Gastrocnemius medialis (tissue), 4 donors: Measurements from ENCODE around the gene ATL1.

Source experiments
- POLR2A ChIP-seq, 2 donors: fragments of 450-650 bp; IDR thresholded peaks; one replicate each; pipeline ENCODE4 v1.6.1; 2017; ENCODE audit warnings: antibody characterized with exemption in 2 of 2, mild to moderate bottlenecking in 2 of 2, moderate library complexity in 2 of 2
- TF ChIP-seq, protein P1 (sequence below), 5 experiments: fragments of 450-650 bp in 3 of 5; fragments of 200-600 bp in 2 of 5; sonication (generic) in 2 of 5; IDR thresholded peaks in 4 of 5; conservative IDR thresholded peaks in 1 of 5; 1 replicate in 4 of 5; 2 replicates in 1 of 5; pipeline ENCODE4 v1.5.1; 2016 to 2019; ENCODE audit warnings: antibody characterized with exemption in 5 of 5, mild to moderate bottlenecking in 3 of 5, moderate library complexity in 3 of 5

DNA sequence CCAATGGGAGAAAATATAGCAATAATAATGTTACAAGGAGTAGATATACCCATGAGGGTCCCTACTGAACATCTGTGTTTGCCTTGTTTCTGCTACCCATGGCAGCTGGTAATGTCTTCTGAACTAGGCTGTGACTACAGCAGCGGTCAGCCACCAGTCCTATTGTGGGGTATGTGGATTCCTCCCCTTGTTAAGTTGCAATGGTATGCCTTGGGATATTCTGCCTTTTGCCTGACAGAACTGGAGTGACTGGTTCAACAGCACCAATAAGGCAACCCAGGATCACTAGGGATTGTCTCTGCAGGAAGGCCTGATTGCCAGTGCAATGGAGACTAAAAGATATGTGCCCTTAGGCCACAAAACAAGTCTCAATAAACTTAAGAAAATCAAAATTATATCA is 9.7 kb upstream of the ATL1 start:
- TF ChIP-seq, protein P1, sequence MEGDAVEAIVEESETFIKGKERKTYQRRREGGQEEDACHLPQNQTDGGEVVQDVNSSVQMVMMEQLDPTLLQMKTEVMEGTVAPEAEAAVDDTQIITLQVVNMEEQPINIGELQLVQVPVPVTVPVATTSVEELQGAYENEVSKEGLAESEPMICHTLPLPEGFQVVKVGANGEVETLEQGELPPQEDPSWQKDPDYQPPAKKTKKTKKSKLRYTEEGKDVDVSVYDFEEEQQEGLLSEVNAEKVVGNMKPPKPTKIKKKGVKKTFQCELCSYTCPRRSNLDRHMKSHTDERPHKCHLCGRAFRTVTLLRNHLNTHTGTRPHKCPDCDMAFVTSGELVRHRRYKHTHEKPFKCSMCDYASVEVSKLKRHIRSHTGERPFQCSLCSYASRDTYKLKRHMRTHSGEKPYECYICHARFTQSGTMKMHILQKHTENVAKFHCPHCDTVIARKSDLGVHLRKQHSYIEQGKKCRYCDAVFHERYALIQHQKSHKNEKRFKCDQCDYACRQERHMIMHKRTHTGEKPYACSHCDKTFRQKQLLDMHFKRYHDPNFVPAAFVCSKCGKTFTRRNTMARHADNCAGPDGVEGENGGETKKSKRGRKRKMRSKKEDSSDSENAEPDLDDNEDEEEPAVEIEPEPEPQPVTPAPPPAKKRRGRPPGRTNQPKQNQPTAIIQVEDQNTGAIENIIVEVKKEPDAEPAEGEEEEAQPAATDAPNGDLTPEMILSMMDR (IDR thresholded peaks at IDR 0.05 in 4 of 5, conservative IDR thresholded peaks at IDR 0.05 in 1 of 5), result no peak
- TF ChIP-seq POLR2A (IDR thresholded peaks at IDR 0.05), result no peak
